ENCODE results near the gene TMEM132A.

Gene TMEM132A

DNA sequence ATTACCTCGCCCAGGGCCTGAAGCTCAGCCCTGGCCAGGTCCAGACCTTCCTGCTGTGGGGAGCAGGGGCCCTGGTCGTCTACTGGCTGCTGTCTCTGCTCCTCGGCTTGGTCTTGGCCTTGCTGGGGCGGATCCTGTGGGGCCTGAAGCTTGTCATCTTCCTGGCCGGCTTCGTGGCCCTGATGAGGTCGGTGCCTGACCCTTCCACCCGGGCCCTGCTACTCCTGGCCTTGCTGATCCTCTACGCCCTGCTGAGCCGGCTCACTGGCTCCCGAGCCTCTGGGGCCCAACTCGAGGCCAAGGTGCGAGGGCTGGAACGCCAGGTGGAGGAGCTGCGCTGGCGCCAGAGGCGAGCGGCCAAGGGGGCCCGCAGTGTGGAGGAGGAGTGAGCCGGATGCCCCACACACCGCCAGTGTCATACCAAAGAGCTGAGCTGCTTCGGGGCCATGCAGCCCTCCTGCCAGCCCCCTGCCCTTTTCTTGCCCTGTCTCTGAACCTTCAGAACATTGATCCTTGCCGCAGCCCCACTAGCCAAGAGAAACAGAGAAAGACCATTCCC is 2.4 kb upstream of the TMEM132A start:
- no peak for DNase-seq (ENCODE audit: low read depth in 3 of 3)

GRCh38 chr11:60922906-60923305 is 1.4 kb upstream of the TMEM132A start:
- DNase-seq (ENCODE audit: low read depth in 3 of 3), result no peak

- no peak for DNase-seq (ENCODE audit: low read depth in 3 of 3)
Observed at GRCh38 chr11:60923326-60923725, 934 bp upstream of the TMEM132A start.

- DNase-seq (ENCODE audit: low read depth in 3 of 3), result no peak
Observed at GRCh38 chr11:60923800-60924109, 505 bp upstream of the TMEM132A start.

- no peak for DNase-seq (ENCODE audit: low read depth in 3 of 3)
Observed at GRCh38 chr11:60924906-60925853, 920 bp downstream of the TMEM132A start.

- DNase-seq (ENCODE audit: low read depth in 3 of 3), result no peak
Observed at GRCh38 chr11:60925868-60926267, 1.6 kb downstream of the TMEM132A start.

DNA sequence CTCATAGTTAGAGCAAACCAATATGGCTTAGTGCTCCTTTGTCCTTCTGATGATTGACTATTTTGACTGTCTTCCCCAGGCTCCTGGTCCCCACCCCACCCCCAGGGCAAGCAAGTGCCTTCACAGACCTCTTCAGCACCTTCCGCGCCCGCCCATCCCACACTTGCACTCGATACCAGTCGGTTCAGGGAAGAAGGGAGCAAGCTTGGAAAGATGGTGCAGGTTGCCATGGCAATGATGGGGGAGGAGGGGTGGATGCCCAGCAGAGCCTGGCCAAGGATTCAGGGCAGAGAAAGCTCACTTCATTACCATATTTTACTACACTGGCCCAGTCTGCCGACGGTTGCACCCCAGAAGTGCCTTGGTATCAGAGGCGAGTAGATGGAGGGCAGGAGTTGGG is 2.2 kb downstream of the TMEM132A start:
- no peak for DNase-seq (ENCODE audit: low read depth in 3 of 3)

GRCh38 chr11:60927061-60927592 is 2.9 kb downstream of the TMEM132A start:
- DNase-seq (ENCODE audit: low read depth in 3 of 3), result no peak

GRCh38 chr11:60927600-60927999 is 3.3 kb downstream of the TMEM132A start:
- no peak for DNase-seq (ENCODE audit: low read depth in 3 of 3)

DNA sequence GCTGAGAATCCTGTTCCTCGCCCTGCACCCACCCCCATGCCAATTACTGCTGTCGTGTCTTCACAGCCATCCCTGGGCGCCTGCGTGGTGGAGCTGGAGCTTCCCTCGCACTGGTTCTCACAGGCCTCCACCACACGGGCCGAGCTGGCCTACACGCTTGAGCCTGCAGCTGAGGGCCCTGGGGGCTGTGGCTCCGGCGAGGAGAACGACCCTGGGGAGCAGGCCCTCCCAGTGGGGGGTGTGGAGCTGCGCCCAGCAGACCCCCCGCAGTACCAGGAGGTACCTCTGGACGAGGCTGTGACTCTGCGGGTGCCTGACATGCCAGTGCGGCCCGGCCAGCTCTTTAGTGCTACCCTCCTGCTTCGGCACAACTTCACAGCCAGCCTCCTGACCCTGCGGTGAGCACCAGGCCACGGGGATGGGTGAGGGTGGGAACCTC is 4.3 kb downstream of the TMEM132A start:
- DNase-seq (ENCODE audit: low read depth in 3 of 3), result no peak

DNA sequence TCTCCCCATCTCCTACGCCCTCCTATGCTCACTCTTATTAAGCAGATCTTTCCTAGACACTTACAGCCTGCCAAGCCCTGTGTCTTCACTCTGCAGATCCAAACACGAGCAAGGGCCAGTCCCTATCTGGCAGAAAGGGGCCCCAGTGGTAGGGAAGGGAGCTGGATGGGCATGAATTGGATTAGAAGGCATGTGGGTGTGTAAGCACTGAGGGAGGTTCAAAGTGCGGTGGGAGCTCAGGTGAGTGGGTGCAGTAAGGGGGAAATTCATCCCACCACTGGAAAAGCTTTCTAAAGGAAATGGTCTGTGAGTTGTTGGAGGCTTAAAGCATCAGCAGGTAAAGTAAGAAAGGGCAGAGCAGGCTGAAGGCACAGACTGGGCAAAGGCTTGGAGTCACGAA is 5.5 kb downstream of the TMEM132A start:
- no peak for DNase-seq (ENCODE audit: low read depth in 3 of 3)

- no peak for DNase-seq (ENCODE audit: low read depth in 3 of 3)
Observed at GRCh38 chr11:60930394-60930793, 6.1 kb downstream of the TMEM132A start.

DNA sequence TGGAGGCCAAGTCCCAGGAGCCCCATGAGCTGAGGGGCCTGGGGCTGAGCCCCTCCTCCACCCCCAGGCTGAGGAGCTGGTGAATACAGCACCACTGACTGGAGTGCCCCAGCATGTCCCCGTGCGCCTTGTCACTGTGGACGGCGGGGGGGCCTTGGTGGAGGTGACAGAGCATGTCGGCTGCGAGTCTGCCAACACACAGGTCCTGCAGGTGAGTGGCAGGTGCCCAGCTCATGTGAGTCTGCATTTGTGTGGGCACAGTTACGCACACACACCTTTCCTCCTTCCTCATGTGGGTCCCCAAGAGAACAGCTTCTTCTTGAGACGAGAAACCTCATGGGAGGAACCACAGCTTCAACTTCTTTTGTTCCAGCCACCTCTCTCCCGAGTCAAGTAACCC is 7.7 kb downstream of the TMEM132A start:
- DNase-seq (ENCODE audit: low read depth in 3 of 3), result no peak

- DNase-seq (ENCODE audit: low read depth in 3 of 3), result no peak
Observed at GRCh38 chr11:60932605-60933356, 8.5 kb downstream of the TMEM132A start.

DNA sequence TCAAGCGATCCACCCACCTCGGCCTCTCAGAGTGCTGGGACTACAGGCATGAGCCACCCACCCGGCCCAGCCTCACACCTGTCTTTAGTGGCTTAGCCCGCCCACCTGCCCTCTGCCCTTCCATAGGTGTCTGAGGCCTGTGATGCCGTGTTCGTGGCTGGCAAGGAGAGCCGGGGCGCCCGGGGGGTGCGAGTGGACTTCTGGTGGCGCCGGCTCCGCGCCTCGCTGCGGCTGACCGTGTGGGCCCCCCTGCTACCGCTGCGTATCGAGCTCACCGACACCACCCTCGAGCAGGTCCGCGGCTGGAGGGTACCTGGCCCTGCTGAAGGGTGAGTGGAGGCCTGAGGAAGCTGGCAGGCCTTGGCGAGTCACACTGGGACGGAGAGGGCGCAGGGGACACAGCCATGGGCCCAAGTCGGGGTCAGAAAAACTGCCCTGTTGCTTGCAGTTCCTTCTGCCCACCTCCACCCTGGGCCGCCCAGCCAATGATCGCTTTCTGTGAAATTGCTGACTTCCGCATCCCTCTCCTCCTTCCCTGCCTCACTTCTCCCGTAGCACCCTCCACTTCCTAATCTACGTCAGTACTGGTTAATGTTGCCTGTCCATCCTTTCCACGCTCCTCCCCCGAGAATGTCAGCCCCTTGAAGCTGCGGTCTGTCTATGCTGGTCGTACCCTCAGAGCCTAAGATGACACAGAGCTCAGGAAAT is 9.3 kb downstream of the TMEM132A start:
- no peak for DNase-seq (ENCODE audit: low read depth in 3 of 3)

GRCh38 chr11:60934124-60934789 is 10.0 kb downstream of the TMEM132A start:
- no peak for DNase-seq (ENCODE audit: low read depth in 3 of 3)

DNA sequence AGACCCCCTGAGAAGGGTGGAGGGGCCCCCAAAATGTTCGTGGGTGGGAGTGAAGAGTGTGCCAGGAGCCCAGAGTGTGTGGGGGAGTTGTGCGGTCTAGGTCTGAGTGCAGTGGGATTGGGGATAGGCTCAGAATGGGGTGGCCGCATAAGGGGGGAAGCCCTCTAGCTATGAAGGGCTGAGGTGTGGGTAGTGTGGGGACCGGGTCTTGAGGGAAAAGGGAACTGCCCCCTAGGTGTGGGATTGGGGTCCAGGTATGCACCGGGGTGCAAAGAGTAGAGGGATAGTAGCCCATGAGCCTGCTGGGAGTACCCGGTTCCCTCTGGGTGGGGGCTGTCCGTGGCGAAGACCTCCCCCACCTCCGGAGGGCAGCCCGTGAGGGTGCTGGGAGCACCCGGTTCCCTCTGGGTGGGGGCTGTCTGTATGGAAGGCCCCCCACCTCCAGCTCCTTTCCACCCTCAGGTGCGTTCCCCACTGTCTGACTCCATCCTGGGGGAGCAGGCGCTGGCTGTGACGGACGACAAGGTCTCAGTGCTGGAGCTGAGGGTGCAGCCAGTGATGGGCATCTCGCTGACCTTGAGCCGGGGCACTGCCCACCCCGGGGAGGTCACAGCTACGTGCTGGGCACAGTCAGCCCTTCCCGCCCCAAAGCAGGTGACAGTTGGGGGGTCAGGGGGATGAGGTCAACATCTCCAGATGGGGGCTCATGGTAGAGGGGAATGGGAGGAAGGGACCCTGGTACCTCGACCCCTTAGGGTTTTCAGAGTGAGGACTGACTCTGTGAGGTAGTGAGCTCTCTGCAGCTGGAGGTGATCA is 10.7 kb downstream of the TMEM132A start:
- DNase-seq (ENCODE audit: low read depth in 3 of 3), result no peak

DNA sequence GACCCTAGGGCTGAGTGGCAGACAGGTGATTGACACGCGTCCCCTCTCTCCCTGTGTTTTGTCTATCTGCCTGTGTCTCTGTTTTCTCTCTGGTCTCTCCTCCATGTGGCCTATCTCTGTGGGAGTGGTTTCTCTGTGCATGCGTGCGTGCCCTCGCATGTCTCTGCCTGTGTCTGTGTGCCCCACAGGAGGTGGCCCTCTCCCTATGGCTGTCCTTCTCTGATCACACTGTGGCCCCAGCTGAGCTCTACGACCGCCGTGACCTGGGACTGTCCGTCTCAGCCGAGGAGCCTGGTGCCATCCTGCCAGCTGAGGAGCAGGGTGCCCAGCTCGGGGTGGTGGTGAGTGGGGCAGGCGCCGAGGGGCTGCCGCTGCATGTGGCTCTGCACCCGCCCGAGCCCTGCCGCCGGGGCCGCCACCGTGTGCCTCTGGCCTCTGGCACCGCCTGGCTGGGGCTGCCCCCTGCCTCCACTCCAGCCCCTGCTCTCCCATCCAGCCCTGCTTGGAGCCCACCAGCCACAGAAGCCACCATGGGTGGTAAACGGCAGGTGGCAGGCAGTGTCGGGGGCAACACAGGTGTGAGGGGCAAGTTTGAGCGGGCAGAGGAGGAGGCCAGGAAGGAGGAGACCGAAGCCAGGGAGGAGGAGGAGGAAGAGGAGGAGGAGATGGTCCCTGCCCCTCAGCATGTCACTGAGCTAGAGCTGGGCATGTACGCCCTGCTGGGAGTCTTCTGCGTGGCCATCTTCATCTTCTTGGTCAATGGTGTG is 11.6 kb downstream of the TMEM132A start:
- DNase-seq (ENCODE audit: low read depth in 3 of 3), result no peak

- no peak for DNase-seq (ENCODE audit: low read depth in 3 of 3)
Observed at GRCh38 chr11:60936467-60937143, 12.3 kb downstream of the TMEM132A start.
